VCaP (cell line): ENCODE measurements around the gene TRIM15.
"Not testable (repeated sequence)": the region's sequence is repeated elsewhere in the genome, so short reads cannot be mapped to it uniquely, and the experiment has no call there.

Experiments
- H3K27ac ChIP-seq: fragments of 450-650 bp; 2 replicates; pipeline ENCODE4 v1.5.1; 2017
- TF ChIP-seq, protein P1 (sequence below): fragments of 450-650 bp; conservative IDR thresholded peaks from 2 replicates; pipeline ENCODE4 v1.5.1; 2017; ENCODE audit warnings: mild to moderate bottlenecking, moderate library complexity

The TRIM15 gene

DNA sequence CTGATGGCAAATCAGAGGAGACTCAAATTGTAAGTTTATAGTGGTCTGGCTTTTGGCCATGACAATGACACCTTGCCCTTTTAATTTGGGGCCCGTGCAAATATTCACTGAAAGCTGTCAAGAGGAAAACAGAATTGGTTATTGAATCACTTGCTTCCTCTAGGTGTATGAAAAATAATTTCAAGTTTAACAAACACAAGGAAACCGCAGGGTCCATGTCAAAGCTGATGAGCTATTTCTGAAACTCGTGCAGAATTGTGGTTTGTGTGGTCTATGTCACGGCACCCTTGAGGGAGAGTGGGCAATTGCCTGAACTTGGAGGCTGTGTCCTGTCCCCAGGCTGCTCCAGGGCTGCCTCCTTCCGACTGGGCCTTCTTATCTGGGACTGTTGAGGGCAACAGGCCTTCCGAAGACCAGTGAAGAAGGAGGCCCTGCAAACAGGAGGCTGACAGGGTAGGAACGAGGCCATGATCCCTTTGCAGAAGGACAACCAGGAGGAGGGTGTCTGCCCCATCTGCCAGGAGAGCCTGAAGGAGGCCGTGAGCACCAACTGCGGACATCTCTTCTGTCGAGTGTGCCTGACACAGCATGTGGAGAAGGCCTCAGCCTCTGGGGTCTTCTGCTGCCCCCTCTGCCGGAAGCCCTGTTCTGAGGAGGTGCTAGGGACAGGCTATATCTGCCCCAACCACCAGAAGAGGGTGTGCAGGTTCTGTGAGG is 26.6 kb upstream of the TRIM15 start:
- TF ChIP-seq, protein P1, sequence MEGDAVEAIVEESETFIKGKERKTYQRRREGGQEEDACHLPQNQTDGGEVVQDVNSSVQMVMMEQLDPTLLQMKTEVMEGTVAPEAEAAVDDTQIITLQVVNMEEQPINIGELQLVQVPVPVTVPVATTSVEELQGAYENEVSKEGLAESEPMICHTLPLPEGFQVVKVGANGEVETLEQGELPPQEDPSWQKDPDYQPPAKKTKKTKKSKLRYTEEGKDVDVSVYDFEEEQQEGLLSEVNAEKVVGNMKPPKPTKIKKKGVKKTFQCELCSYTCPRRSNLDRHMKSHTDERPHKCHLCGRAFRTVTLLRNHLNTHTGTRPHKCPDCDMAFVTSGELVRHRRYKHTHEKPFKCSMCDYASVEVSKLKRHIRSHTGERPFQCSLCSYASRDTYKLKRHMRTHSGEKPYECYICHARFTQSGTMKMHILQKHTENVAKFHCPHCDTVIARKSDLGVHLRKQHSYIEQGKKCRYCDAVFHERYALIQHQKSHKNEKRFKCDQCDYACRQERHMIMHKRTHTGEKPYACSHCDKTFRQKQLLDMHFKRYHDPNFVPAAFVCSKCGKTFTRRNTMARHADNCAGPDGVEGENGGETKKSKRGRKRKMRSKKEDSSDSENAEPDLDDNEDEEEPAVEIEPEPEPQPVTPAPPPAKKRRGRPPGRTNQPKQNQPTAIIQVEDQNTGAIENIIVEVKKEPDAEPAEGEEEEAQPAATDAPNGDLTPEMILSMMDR: no peak

DNA sequence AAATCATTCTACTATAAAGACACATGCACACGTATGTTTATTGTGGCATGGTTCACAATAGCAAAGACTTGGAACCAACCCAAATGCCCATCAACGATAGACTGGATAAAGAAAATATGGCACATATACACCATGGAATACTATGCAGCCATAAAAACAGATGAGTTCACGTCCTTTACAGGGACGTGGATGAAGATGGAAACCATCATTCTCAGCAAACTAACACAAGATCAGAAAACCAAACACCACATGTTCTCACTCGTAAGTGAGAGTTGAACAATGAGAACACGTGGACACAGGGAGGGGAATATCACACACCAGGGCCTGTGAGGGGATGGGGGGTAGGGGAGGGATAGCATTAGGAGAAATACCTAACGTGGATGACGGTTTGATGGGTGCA is 23.1 kb upstream of the TRIM15 start:
- H3K27ac ChIP-seq: not testable (repeated sequence)

More for the DNA sequence above, 26.6 kb upstream of the TRIM15 start:
- no peak overlapping the region for H3K27ac ChIP-seq

DNA sequence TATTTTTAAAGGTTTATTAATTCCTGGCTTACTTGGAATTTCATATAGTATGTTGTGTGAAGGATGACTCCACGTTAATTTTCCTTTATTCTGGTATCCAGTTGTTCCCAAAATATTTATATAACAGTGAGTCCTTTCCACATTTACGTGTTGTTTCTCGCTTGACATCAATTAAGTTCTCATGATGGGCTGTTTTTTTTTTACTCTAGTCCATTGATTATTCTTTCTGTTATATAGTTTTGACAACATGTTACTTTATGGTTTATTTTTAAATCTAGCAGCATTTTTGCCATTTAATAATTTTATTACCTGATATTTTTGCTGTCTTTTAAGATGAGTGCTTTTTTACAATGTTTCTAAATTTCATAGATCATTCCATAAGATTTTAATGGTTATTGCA is 20.7 kb upstream of the TRIM15 start:
- H3K27ac ChIP-seq: no peak overlapping the region
- TF ChIP-seq, protein P1: no peak

DNA sequence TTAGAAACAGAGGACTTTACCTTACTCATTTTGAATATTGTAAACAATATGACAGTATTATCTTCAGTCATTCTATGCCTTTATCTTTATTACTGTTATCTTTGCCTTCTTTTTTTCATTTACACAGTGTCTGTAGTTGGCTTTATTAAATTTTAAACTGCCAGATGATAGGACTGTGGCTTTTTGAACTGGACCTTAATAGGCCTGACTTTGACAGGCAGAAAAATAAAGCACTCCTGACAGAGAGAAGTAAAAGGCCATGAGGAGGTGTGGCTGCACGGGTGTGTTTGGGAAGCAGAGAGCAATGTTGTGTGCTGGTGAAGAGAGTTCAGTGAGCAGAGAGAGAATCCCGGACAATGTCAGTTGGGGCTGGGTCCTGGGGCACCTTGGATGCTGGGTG is 19.6 kb upstream of the TRIM15 start:
- no peak overlapping the region for H3K27ac ChIP-seq
- TF ChIP-seq, protein P1: no peak

DNA sequence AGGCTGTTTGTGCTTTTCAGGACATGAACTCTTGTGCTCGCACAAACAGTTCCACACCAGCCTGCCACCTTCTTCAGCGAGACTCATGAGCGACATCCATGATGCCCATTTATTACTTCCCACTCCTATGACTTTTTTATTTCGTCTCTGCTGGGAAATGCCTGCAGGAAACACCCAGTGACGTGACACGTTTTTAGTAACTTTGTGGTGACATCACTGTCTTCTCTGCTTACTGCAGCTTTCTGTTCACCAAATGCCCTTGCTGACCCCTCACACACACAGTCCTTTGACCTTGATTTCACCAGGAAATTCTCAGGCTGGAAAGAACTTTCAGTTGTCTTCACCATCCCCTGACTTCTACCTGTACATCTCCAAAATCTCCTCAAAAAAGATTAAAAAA is 18.5 kb upstream of the TRIM15 start:
- no peak overlapping the region for H3K27ac ChIP-seq
- TF ChIP-seq, protein P1: no peak

DNA sequence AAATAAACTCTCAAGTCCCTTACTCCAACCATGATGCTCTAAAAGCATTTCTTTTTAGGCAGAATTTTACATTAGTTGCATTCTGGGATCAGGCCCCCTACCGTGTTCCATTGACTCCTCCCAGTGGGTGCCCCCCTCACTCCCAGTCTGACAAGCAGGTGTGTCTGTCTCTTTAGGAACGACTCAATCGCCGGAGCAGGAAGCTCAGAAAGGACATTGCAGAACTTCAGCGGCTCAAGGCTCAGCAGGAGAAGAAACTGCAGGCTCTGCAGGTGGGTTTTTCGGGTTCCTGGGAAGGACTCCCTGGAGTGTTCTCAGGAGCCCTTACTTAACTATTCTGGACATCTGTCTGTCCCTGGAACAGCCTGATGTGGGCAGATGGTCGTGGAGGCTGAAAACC is 17.5 kb upstream of the TRIM15 start:
- TF ChIP-seq, protein P1: no peak
- no peak overlapping the region for H3K27ac ChIP-seq

DNA sequence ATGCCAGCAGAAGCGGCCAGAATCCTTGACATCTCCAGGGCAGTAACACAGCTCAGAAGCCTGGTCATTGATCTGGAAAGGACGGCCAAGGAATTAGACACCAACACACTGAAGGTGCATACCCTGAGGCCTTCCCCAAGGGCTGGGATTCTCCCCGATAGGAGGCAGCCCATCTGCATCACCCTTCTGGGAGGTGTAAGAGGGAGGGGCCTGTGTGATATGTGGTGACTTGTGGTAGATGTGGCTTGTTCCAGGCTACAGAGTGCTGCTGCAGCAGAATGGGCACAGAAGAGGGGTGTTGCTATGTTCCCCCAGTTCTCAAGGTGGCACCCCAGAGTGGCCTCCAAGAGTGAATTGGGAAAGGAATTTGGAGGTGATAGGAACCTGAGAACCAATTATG is 16.2 kb upstream of the TRIM15 start:
- TF ChIP-seq, protein P1: no peak
- H3K27ac ChIP-seq: no peak overlapping the region

DNA sequence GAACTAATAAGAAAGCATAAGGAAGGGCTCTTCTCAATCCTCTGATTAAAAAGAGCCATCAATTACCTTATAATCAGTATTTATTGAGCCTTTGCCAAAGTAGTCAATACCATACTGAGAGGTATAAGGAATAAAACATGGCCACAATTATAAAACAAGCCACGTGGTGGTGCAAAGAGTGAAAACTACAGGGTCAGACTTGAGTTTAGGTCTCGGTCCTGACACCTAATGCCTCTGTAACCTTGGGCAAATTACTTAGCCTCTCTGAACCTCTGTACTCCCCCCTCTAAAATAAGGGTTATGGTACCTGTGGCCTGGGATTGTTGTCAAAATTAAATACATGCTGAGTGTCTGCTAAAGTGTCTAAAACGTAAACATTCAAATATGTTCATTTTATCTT is 14.1 kb upstream of the TRIM15 start:
- H3K27ac ChIP-seq: no peak overlapping the region
- TF ChIP-seq, protein P1: no peak
